HEK293 (cell line): Measurements from ENCODE around the gene MRPL46.

Experiments used
- CTCF ChIA-PET: fragments of 350-600 bp; formaldehyde crosslinking; extraction: SDS; loops from one replicate; lab custom pipeline; 2021; ENCODE audit warnings: antibody characterized with exemption; lab: Yijun Ruan, JAX
- POLR2A ChIA-PET: fragments of 300-600 bp; formaldehyde crosslinking; extraction: SDS; loops from one replicate; lab custom pipeline; 2020; ENCODE audit warnings: antibody characterized with exemption, inconsistent platforms; lab: Yijun Ruan, JAX
- H3K27ac ChIP-seq: fragments of 200-500 bp; sonication (Bioruptor generic); 2 replicates; pipeline ENCODE4 v1.5.1; 2014; ENCODE audit warnings: low read depth, low read length, control low read depth, inconsistent platforms; ENCODE audit errors: extremely low read depth
- H3K36me3 ChIP-seq, 2 experiments: fragments of 200-500 bp in 1 of 2; sonication (Bioruptor generic) in 1 of 2; 1 replicate in 1 of 2; 2 replicates in 1 of 2; pipeline ENCODE4 v1.5.1; 2014 to 2017; ENCODE audit warnings: inconsistent platforms in 2 of 2, low read length in 2 of 2; ENCODE audit not compliant: control insufficient read depth in 2 of 2, insufficient read depth in 1 of 2
- H3K4me1 ChIP-seq: fragments of 200-500 bp; sonication (Bioruptor generic); 2 replicates; pipeline ENCODE4 v1.5.1; 2014; ENCODE audit warnings: mild to moderate bottlenecking, low read length, inconsistent platforms; ENCODE audit not compliant: control insufficient read depth, insufficient read depth
- H3K4me3 ChIP-seq: 2 replicates; pipeline ENCODE4 v1.5.1; 2011; ENCODE audit warnings: low read depth, mild to moderate bottlenecking, control low read depth, low read length, moderate library complexity
- H3K9me3 ChIP-seq: fragments of 200-500 bp; sonication (Bioruptor generic); 2 replicates; pipeline ENCODE4 v1.5.1; 2014; ENCODE audit warnings: low read depth, low read length, inconsistent platforms; ENCODE audit not compliant: control insufficient read depth, insufficient read depth
- BCL11A ChIP-seq: fragments of 450-650 bp; formaldehyde crosslinking; IDR thresholded peaks from 2 replicates; pipeline ENCODE4 v1.5.1; 2016; ENCODE audit warnings: low read depth, missing biosample characterization, missing genetic modification characterization
- BCL11B ChIP-seq: fragments of 450-650 bp; formaldehyde crosslinking; IDR thresholded peaks from 2 replicates; pipeline ENCODE4 v1.5.1; 2016; ENCODE audit warnings: low read depth, missing biosample characterization, missing genetic modification characterization
- CTCF ChIP-seq: fragments of 450-650 bp; formaldehyde crosslinking; IDR thresholded peaks from 2 replicates; pipeline ENCODE4 v1.5.1; 2016; ENCODE audit warnings: missing biosample characterization, missing genetic modification characterization
- IKZF3 ChIP-seq: fragments of 450-650 bp; IDR thresholded peaks from 2 replicates; pipeline ENCODE4 v1.5.0; 2018; ENCODE audit warnings: missing biosample characterization, mild to moderate bottlenecking, missing genetic modification characterization, moderate library complexity
- PBX3 ChIP-seq: sonication (generic); formaldehyde crosslinking; IDR thresholded peaks from 2 replicates; pipeline ENCODE4 v1.8.1; 2022; ENCODE audit warnings: mild to moderate bottlenecking, moderate library complexity, missing genetic modification reagents
- SP3 ChIP-seq: fragments of 450-650 bp; formaldehyde crosslinking; IDR thresholded peaks from 2 replicates; pipeline ENCODE4 v1.5.1; 2016; ENCODE audit warnings: missing biosample characterization, missing genetic modification characterization
- ZBTB10 ChIP-seq: fragments of 450-650 bp; formaldehyde crosslinking; IDR thresholded peaks from 2 replicates; pipeline ENCODE4 v1.5.1; 2016; ENCODE audit warnings: missing biosample characterization, missing genetic modification characterization
- ZBTB6 ChIP-seq: fragments of 450-650 bp; formaldehyde crosslinking; IDR thresholded peaks from 2 replicates; pipeline ENCODE4 v1.5.1; 2017; ENCODE audit warnings: missing biosample characterization, missing genetic modification characterization
- ZNF10 ChIP-seq: fragments of 450-650 bp; formaldehyde crosslinking; IDR thresholded peaks from 2 replicates; pipeline ENCODE4 v1.5.1; 2017; ENCODE audit warnings: missing biosample characterization, missing genetic modification characterization
- ZNF223 ChIP-seq: fragments of 450-650 bp; formaldehyde crosslinking; IDR thresholded peaks from 2 replicates; pipeline ENCODE4 v1.5.1; 2016; ENCODE audit warnings: missing biosample characterization, missing genetic modification characterization
- ZNF302 ChIP-seq: fragments of 450-650 bp; formaldehyde crosslinking; IDR thresholded peaks from 2 replicates; pipeline ENCODE4 v1.5.1; 2016; ENCODE audit warnings: missing biosample characterization, missing genetic modification characterization, low read depth
- ZNF324 ChIP-seq: fragments of 450-650 bp; formaldehyde crosslinking; IDR thresholded peaks from 2 replicates; pipeline ENCODE4 v1.5.1; 2016; ENCODE audit warnings: missing biosample characterization, missing genetic modification characterization
- ZNF362 ChIP-seq: fragments of 450-650 bp; formaldehyde crosslinking; IDR thresholded peaks from 2 replicates; pipeline ENCODE4 v1.5.1; 2016; ENCODE audit warnings: missing biosample characterization, missing genetic modification characterization
- ZNF394 ChIP-seq: fragments of 450-650 bp; formaldehyde crosslinking; IDR thresholded peaks from 2 replicates; pipeline ENCODE4 v1.5.1; 2016; ENCODE audit warnings: missing biosample characterization, missing genetic modification characterization, mild to moderate bottlenecking, moderate library complexity, borderline replicate concordance
- ZNF423 ChIP-seq: fragments of 450-650 bp; formaldehyde crosslinking; IDR thresholded peaks from 2 replicates; pipeline ENCODE4 v1.5.1; 2016; ENCODE audit warnings: missing biosample characterization, missing genetic modification characterization
- ZNF548 ChIP-seq: fragments of 450-650 bp; formaldehyde crosslinking; IDR thresholded peaks from 2 replicates; pipeline ENCODE4 v1.5.1; 2016; ENCODE audit warnings: missing biosample characterization, missing genetic modification characterization
- ZNF596 ChIP-seq: fragments of 450-650 bp; IDR thresholded peaks from 2 replicates; pipeline ENCODE4 v1.5.0; 2018; ENCODE audit warnings: missing biosample characterization, mild to moderate bottlenecking, missing genetic modification characterization, moderate library complexity
- ZNF623 ChIP-seq: fragments of 450-650 bp; formaldehyde crosslinking; IDR thresholded peaks from 2 replicates; pipeline ENCODE4 v1.5.1; 2016; ENCODE audit warnings: missing biosample characterization, missing genetic modification characterization
- ZNF701 ChIP-seq: fragments of 450-650 bp; formaldehyde crosslinking; IDR thresholded peaks from 2 replicates; pipeline ENCODE4 v1.5.1; 2016; ENCODE audit warnings: missing biosample characterization, missing genetic modification characterization

The MRPL46 gene

GRCh38 chr15:88453651-88454050 lies 13.5 kb downstream of the MRPL46 start:
- POLR2A ChIA-PET: interaction anchor here (0.6 kb wide), 1 partner anchor 185 kb away, joined by 5 read pairs; no protein-coding TSS in a partner anchor

More at GRCh38 chr15:88453651-88454050, 13.5 kb downstream of the MRPL46 start:
- no peaks in the 10 kb centered on the region for H3K4me1 ChIP-seq
- no peak overlapping the region for H3K4me3 ChIP-seq
- no peak overlapping the region for H3K27ac ChIP-seq
- peaks cover 5 to 21% of the 10 kb centered on the region in 2 experiments; a peak in 2 of 3 replicates for H3K36me3 ChIP-seq
- TF ChIP-seq ZNF10 (no peak), BCL11B (tag by site-specific recombination) (no peak), ZBTB10 (tag by site-specific recombination) (no peak), ZBTB6 (tag by site-specific recombination) (no peak), ZNF596 (tag by site-specific recombination) (no peak), ZNF423 (no peak), CTCF (no peak), ZNF302 (no peak), SP3 (tag by site-specific recombination) (no peak), ZNF362 (tag by site-specific recombination) (no peak), ZNF623 (tag by site-specific recombination) (no peak), BCL11A (tag by site-specific recombination) (no peak), ZNF394 (tag by site-specific recombination) (no peak), ZNF548 (tag by site-specific recombination) (no peak), IKZF3 (tag by site-specific recombination) (no peak), PBX3 (CRISPR knock-in tag) (no peak), ZNF701 (no peak), ZNF324 (no peak), ZNF223 (no peak)
- H3K9me3 ChIP-seq: no peaks in the 10 kb centered on the region
- CTCF ChIA-PET: interaction anchor here (0.6 to 3.7 kb wide), 9 partner anchors 9 to 1134 kb away, joined by 3 to 27 read pairs (median 5); no protein-coding TSS in a partner anchor
